KMS-11 (cell line): ENCODE data around the gene KLHL1.

Source experiments
- H2AFZ ChIP-seq: fragments of 200-600 bp; sonication (generic); 2 replicates; pipeline ENCODE4 v1.6.1; 2016; ENCODE audit warnings: antibody characterized with exemption, mixed run types, low read depth
- H3K27ac ChIP-seq: fragments of 200-600 bp; sonication (generic); 2 replicates; pipeline ENCODE4 v1.6.1; 2016; ENCODE audit warnings: mild to moderate bottlenecking, mixed run types
- H3K27me3 ChIP-seq: fragments of 200-600 bp; sonication (generic); 2 replicates; pipeline ENCODE4 v1.6.1; 2017; ENCODE audit warnings: mild to moderate bottlenecking, low read depth, mixed run types, moderate library complexity; ENCODE audit not compliant: insufficient read depth
- H3K36me3 ChIP-seq: fragments of 200-600 bp; sonication (generic); 2 replicates; pipeline ENCODE4 v1.6.1; 2017; ENCODE audit warnings: mild to moderate bottlenecking, mixed run types; ENCODE audit not compliant: insufficient read depth
- H3K4me1 ChIP-seq: fragments of 200-600 bp; sonication (generic); 2 replicates; pipeline ENCODE4 v1.6.1; 2016; ENCODE audit warnings: mild to moderate bottlenecking, low read depth, mixed run types; ENCODE audit not compliant: poor library complexity, severe bottlenecking
- H3K4me2 ChIP-seq: fragments of 200-600 bp; sonication (generic); 2 replicates; pipeline ENCODE4 v1.7.0; 2016; ENCODE audit warnings: mild to moderate bottlenecking, mixed run types
- H3K4me3 ChIP-seq: fragments of 200-600 bp; sonication (generic); IDR thresholded peaks from 2 replicates; pipeline ENCODE4 v1.6.1; 2017; ENCODE audit warnings: low read depth, low read length, mixed read lengths; ENCODE audit not compliant: insufficient read depth
- H3K79me2 ChIP-seq: fragments of 200-600 bp; sonication (generic); 2 replicates; pipeline ENCODE4 v1.6.1; 2016; ENCODE audit warnings: low read depth, mixed run types; ENCODE audit not compliant: insufficient read depth
- H3K9ac ChIP-seq: fragments of 200-600 bp; sonication (generic); 2 replicates; pipeline ENCODE4 v1.6.1; 2016; ENCODE audit warnings: mild to moderate bottlenecking, mixed run types
- H4K20me1 ChIP-seq: fragments of 200-600 bp; sonication (generic); 2 replicates; pipeline ENCODE4 v1.6.1; 2016; ENCODE audit warnings: mild to moderate bottlenecking, mixed run types; ENCODE audit not compliant: insufficient read depth
- TF ChIP-seq, protein P1 (sequence below): fragments of 200-600 bp; sonication (generic); conservative IDR thresholded peaks from 2 replicates; pipeline ENCODE4 v1.6.1; 2017; ENCODE audit warnings: low read depth, mild to moderate bottlenecking, antibody characterized with exemption, low read length, moderate library complexity, mixed read lengths

Gene KLHL1

DNA sequence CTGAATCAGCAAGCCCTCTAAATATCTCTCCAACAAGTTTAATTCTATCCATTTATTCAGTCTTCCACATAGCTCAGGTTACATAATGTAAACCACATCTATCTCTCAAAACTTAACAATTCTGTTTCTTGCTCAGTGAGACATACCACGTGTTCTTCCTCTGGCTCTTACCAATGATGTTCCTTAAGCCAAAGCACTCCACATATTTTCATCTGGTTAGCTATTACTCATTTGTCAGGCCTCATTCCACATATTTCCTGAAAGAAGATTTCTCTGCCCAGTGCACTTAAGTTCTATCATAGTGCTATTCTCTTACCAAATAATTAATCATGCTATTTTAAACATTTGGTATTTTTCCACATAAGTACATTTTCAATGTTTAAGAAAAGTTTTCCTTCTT is 403.9 kb downstream of the KLHL1 start:
- Histone ChIP-seq H4K20me1 (no peaks in the 10 kb centered on the region), H3K36me3 (no peaks in the 10 kb centered on the region), H2AFZ (no peak overlapping the region), H3K9ac (no peak overlapping the region), H3K79me2 (no peaks in the 10 kb centered on the region), H3K4me1 (no peaks in the 10 kb centered on the region), H3K4me2 (no peak overlapping the region), H3K27me3 (no peaks in the 10 kb centered on the region), H3K27ac (no peak overlapping the region), H3K4me3 (no peak overlapping the region)
- TF ChIP-seq, protein P1, sequence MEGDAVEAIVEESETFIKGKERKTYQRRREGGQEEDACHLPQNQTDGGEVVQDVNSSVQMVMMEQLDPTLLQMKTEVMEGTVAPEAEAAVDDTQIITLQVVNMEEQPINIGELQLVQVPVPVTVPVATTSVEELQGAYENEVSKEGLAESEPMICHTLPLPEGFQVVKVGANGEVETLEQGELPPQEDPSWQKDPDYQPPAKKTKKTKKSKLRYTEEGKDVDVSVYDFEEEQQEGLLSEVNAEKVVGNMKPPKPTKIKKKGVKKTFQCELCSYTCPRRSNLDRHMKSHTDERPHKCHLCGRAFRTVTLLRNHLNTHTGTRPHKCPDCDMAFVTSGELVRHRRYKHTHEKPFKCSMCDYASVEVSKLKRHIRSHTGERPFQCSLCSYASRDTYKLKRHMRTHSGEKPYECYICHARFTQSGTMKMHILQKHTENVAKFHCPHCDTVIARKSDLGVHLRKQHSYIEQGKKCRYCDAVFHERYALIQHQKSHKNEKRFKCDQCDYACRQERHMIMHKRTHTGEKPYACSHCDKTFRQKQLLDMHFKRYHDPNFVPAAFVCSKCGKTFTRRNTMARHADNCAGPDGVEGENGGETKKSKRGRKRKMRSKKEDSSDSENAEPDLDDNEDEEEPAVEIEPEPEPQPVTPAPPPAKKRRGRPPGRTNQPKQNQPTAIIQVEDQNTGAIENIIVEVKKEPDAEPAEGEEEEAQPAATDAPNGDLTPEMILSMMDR = no peak

DNA sequence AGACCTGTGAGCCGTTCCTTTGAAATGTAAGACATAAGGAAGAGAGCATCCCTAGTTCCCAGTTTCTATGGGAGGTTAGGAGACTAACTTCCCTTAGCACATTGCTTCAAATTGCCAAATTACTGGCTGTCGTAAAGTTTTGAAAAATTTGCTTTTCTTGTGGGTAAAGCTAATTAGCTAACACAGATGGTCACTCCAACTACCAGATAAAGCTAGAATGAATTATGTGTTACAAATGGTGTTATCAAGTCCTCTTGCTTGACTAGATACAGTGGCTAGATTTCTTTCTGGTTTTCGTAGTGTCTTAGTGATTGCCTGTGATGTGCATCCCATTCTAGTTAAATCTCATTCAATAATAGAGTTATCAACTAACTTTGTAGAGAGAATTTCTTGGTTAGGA is 417.3 kb downstream of the KLHL1 start:
- TF ChIP-seq, protein P1 = no peak
- no peaks in the 10 kb centered on the region for H3K4me1 ChIP-seq
- H3K36me3 ChIP-seq = no peaks in the 10 kb centered on the region
- H3K9ac ChIP-seq = no peak overlapping the region
- no peaks in the 10 kb centered on the region for H3K79me2 ChIP-seq
- no peak overlapping the region for H2AFZ ChIP-seq
- no peaks in the 10 kb centered on the region for H3K27me3 ChIP-seq
- no peaks in the 10 kb centered on the region for H4K20me1 ChIP-seq
- no peak overlapping the region for H3K4me3 ChIP-seq
- H3K27ac ChIP-seq = no peak overlapping the region
- no peak overlapping the region for H3K4me2 ChIP-seq

DNA sequence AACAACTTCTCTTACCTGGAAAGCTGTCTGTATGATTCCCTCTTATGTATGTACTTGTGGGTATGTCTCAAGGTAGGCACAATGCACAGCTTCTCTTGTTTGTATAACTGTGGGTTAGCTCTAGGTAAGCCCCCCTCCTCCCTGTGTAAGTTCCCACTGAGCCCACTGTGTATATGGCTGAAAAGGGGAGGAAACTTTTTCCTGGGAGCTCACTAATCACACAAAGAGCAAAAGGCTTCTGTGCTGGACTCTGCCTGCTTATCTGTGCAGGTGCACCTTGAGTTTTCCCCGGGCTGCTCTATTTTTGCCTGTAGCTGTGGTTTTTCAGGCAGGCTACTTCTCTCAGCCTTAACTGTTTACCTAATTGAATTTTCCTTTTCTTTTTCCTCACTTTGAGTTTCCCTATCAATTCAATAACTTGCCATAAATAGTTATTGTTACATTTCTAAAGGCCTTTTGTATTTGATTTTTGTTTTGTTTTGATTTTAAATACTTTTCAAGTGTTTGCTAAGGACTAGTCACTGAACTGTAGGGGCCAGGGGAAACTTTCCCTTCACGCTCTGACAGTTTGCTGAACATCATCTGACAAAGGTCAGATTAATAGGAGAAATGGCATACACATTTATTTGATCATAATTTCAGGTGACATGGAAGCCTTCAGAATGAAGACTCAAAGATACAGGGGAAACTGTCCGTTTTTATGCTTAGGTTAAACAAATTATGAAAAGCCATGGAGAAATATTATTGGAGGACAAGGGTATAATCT is 424.1 kb downstream of the KLHL1 start:
- H3K79me2 ChIP-seq = no peaks in the 10 kb centered on the region
- H3K4me3 ChIP-seq = no peak overlapping the region
- no peaks in the 10 kb centered on the region for H3K36me3 ChIP-seq
- no peaks in the 10 kb centered on the region for H4K20me1 ChIP-seq
- H3K9ac ChIP-seq = no peak overlapping the region
- peaks cover 15% of the 10 kb centered on the region for H3K4me1 ChIP-seq
- TF ChIP-seq, protein P1 = no peak
- peak overlapping the region; percentile 36; the same call in 1 of the 2 replicates for H3K27ac ChIP-seq
- no peaks in the 10 kb centered on the region for H3K27me3 ChIP-seq
- H3K4me2 ChIP-seq = peak overlapping the region; percentile 36; the same call in 1 of the 2 replicates
- H2AFZ ChIP-seq = peak overlapping the region; percentile 38; the same call in 1 of the 2 replicates

GRCh38 chr13:69681722-69682121 is 426.5 kb downstream of the KLHL1 start:
- peaks cover 15% of the 10 kb centered on the region for H3K4me1 ChIP-seq
- H2AFZ ChIP-seq = no peak overlapping the region
- no peaks in the 10 kb centered on the region for H4K20me1 ChIP-seq
- no peaks in the 10 kb centered on the region for H3K79me2 ChIP-seq
- no peaks in the 10 kb centered on the region for H3K36me3 ChIP-seq
- H3K27ac ChIP-seq = no peak overlapping the region
- no peak overlapping the region for H3K4me2 ChIP-seq
- H3K4me3 ChIP-seq = no peak overlapping the region
- H3K27me3 ChIP-seq = no peaks in the 10 kb centered on the region
- no peak overlapping the region for H3K9ac ChIP-seq
- TF ChIP-seq, protein P1 = no peak
